ENCODE measurements around the gene TAPT1.

DNA sequence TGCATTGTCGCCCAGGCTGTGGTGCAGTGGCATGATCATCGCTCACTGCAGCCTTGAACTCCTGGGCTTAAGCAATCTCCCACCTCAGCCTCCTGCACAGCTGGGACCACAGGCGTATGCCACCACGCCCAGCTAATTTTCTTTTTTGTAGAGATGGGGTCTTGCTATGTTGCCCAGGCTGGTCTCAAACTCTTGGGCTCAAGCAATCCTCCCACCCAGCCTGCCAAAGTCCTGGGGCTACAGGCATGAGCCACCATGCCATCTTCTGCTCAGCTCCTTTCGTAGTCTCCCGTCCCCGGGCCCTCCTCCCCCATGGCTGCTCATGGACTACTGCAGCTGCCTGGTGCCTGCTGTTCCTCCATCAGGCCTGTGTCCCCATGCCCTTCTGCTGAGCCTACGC is 58.1 kb downstream of the TAPT1 start:
- TF ChIP-seq, protein P1, sequence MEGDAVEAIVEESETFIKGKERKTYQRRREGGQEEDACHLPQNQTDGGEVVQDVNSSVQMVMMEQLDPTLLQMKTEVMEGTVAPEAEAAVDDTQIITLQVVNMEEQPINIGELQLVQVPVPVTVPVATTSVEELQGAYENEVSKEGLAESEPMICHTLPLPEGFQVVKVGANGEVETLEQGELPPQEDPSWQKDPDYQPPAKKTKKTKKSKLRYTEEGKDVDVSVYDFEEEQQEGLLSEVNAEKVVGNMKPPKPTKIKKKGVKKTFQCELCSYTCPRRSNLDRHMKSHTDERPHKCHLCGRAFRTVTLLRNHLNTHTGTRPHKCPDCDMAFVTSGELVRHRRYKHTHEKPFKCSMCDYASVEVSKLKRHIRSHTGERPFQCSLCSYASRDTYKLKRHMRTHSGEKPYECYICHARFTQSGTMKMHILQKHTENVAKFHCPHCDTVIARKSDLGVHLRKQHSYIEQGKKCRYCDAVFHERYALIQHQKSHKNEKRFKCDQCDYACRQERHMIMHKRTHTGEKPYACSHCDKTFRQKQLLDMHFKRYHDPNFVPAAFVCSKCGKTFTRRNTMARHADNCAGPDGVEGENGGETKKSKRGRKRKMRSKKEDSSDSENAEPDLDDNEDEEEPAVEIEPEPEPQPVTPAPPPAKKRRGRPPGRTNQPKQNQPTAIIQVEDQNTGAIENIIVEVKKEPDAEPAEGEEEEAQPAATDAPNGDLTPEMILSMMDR (tag by site-specific recombination; IDR thresholded peaks at IDR 0.05): no peak
- TF ChIP-seq KLF1 (tag by site-specific recombination; IDR thresholded peaks at IDR 0.05): no peak
- TF ChIP-seq, protein P2, sequence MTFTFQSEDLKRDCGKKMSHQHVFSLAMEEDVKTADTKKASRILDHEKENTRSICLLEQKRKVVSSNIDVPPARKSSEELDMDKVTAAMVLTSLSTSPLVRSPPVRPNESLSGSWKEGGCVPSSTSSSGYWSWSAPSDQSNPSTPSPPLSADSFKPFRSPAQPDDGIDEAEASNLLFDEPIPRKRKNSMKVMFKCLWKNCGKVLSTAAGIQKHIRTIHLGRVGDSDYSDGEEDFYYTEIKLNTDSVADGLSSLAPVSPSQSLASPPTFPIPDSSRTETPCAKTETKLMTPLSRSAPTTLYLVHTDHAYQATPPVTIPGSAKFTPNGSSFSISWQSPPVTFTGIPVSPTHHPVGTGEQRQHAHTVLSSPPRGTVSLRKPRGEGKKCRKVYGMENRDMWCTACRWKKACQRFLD (tag by site-specific recombination; IDR thresholded peaks at IDR 0.05): no peak
- no peak for TF ChIP-seq ZNF416 (tag by site-specific recombination; IDR thresholded peaks at IDR 0.05)
- no peak for TF ChIP-seq ZBTB7A (tag by site-specific recombination; IDR thresholded peaks at IDR 0.05; ENCODE audit: low read depth)
- TF ChIP-seq, protein P3, sequence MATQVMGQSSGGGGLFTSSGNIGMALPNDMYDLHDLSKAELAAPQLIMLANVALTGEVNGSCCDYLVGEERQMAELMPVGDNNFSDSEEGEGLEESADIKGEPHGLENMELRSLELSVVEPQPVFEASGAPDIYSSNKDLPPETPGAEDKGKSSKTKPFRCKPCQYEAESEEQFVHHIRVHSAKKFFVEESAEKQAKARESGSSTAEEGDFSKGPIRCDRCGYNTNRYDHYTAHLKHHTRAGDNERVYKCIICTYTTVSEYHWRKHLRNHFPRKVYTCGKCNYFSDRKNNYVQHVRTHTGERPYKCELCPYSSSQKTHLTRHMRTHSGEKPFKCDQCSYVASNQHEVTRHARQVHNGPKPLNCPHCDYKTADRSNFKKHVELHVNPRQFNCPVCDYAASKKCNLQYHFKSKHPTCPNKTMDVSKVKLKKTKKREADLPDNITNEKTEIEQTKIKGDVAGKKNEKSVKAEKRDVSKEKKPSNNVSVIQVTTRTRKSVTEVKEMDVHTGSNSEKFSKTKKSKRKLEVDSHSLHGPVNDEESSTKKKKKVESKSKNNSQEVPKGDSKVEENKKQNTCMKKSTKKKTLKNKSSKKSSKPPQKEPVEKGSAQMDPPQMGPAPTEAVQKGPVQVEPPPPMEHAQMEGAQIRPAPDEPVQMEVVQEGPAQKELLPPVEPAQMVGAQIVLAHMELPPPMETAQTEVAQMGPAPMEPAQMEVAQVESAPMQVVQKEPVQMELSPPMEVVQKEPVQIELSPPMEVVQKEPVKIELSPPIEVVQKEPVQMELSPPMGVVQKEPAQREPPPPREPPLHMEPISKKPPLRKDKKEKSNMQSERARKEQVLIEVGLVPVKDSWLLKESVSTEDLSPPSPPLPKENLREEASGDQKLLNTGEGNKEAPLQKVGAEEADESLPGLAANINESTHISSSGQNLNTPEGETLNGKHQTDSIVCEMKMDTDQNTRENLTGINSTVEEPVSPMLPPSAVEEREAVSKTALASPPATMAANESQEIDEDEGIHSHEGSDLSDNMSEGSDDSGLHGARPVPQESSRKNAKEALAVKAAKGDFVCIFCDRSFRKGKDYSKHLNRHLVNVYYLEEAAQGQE (tag by site-specific recombination; IDR thresholded peaks at IDR 0.05): no peak
- TF ChIP-seq KLF16 (tag by site-specific recombination; IDR thresholded peaks at IDR 0.05): no peak
- TF ChIP-seq, protein P4, sequence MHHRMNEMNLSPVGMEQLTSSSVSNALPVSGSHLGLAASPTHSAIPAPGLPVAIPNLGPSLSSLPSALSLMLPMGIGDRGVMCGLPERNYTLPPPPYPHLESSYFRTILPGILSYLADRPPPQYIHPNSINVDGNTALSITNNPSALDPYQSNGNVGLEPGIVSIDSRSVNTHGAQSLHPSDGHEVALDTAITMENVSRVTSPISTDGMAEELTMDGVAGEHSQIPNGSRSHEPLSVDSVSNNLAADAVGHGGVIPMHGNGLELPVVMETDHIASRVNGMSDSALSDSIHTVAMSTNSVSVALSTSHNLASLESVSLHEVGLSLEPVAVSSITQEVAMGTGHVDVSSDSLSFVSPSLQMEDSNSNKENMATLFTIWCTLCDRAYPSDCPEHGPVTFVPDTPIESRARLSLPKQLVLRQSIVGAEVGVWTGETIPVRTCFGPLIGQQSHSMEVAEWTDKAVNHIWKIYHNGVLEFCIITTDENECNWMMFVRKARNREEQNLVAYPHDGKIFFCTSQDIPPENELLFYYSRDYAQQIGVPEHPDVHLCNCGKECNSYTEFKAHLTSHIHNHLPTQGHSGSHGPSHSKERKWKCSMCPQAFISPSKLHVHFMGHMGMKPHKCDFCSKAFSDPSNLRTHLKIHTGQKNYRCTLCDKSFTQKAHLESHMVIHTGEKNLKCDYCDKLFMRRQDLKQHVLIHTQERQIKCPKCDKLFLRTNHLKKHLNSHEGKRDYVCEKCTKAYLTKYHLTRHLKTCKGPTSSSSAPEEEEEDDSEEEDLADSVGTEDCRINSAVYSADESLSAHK (tag by site-specific recombination; IDR thresholded peaks at IDR 0.05): no peak
- TF ChIP-seq, protein P5, sequence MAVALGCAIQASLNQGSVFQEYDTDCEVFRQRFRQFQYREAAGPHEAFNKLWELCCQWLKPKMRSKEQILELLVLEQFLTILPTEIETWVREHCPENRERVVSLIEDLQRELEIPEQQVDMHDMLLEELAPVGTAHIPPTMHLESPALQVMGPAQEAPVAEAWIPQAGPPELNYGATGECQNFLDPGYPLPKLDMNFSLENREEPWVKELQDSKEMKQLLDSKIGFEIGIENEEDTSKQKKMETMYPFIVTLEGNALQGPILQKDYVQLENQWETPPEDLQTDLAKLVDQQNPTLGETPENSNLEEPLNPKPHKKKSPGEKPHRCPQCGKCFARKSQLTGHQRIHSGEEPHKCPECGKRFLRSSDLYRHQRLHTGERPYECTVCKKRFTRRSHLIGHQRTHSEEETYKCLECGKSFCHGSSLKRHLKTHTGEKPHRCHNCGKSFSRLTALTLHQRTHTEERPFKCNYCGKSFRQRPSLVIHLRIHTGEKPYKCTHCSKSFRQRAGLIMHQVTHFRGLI (tag by site-specific recombination; IDR thresholded peaks at IDR 0.05): no peak
- TF ChIP-seq, protein P6, sequence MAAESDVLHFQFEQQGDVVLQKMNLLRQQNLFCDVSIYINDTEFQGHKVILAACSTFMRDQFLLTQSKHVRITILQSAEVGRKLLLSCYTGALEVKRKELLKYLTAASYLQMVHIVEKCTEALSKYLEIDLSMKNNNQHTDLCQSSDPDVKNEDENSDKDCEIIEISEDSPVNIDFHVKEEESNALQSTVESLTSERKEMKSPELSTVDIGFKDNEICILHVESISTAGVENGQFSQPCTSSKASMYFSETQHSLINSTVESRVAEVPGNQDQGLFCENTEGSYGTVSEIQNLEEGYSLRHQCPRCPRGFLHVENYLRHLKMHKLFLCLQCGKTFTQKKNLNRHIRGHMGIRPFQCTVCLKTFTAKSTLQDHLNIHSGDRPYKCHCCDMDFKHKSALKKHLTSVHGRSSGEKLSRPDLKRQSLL (tag by site-specific recombination; IDR thresholded peaks at IDR 0.05): no peak
- TF ChIP-seq SETDB1 (IDR thresholded peaks at IDR 0.05; ENCODE audit: insufficient read length, low read length): no peak
- TF ChIP-seq ZNF600 (tag by site-specific recombination; IDR thresholded peaks at IDR 0.05): no peak
- no peak for TF ChIP-seq ZNF155 (tag by site-specific recombination; IDR thresholded peaks at IDR 0.05)
- no peak for TF ChIP-seq ZNF768 (tag by site-specific recombination; IDR thresholded peaks at IDR 0.05)

Measured in HEK293 (cell line).